ENCODE data around the gene LOXHD1. TPM values are rescaled to one million over a fixed set of nuclear protein-coding genes. Genes with fewer than 3 reads are reported as not detected.

The LOXHD1 gene
- total RNA-seq, 1 experiment from 2014 or later = not detected

- Histone ChIP-seq H3F3A (ENCODE audit: insufficient read depth, low read depth) (peaks cover 7% of the 10 kb centered on the region), H3K27ac (no peak overlapping the region), H2AFZ (no peak overlapping the region), H3K4me3 (no peak overlapping the region), H3K79me2 (ENCODE audit: low read depth) (no peaks in the 10 kb centered on the region), H3K9me2 (ENCODE audit: insufficient read depth) (no peaks in the 10 kb centered on the region), H3K27me3 (ENCODE audit: insufficient read depth, low read depth) (no peaks in the 10 kb centered on the region), H3K4me2 (no peak overlapping the region), H3K4me1 (replicated peaks; ENCODE audit: insufficient read depth) (no peaks in the 10 kb centered on the region), H3K36me3 (ENCODE audit: low read depth) (peaks cover 5% of the 10 kb centered on the region; the same call in 1 of the 2 replicates), H3K9me3 (ENCODE audit: insufficient read depth, low read depth) (no peaks in the 10 kb centered on the region), H4K20me1 (ENCODE audit: insufficient read depth) (peaks cover 24% of the 10 kb centered on the region; the same call in 1 of the 2 replicates)
- CTCF ChIA-PET = no interaction called here
- POLR2A ChIA-PET (ENCODE audit: unreplicated experiment) = no interaction called here
- intact Hi-C loops (cut with micrococcal nuclease; ENCODE audit: unreplicated experiment) = no loop called here
- BruUV-seq (replicated peaks) = no TSS peak
- TF ChIP-seq EZH2 (IDR thresholded peaks at IDR 0.05; ENCODE audit: low read depth) = no peak
- TF ChIP-seq, protein P1, sequence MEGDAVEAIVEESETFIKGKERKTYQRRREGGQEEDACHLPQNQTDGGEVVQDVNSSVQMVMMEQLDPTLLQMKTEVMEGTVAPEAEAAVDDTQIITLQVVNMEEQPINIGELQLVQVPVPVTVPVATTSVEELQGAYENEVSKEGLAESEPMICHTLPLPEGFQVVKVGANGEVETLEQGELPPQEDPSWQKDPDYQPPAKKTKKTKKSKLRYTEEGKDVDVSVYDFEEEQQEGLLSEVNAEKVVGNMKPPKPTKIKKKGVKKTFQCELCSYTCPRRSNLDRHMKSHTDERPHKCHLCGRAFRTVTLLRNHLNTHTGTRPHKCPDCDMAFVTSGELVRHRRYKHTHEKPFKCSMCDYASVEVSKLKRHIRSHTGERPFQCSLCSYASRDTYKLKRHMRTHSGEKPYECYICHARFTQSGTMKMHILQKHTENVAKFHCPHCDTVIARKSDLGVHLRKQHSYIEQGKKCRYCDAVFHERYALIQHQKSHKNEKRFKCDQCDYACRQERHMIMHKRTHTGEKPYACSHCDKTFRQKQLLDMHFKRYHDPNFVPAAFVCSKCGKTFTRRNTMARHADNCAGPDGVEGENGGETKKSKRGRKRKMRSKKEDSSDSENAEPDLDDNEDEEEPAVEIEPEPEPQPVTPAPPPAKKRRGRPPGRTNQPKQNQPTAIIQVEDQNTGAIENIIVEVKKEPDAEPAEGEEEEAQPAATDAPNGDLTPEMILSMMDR (conservative IDR thresholded peaks at IDR 0.05) = no peak
- no peak for DNase-seq
Measured at GRCh38 chr18:46429649-46430224, 227.3 kb downstream of the LOXHD1 start.

DNA sequence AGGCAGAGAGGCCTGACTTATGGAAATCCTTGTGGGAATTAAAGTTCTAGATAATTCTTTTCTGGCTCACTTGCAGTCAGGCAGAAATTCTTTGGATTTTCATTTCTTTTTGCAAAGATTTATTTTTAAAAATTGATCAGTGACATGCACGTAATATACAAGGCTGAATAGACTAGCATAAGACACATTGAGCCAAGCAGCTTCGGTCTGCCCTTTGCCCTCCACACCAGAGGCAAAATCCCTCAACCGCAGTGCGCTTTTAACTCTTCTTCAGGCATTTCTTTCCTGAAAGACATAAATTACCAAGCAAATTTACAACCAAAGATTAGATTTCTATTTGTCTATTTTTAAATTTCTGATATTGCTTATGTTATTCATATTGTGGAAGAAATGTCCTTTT, 227.9 kb downstream of the LOXHD1 start:
- Histone ChIP-seq H3K27ac (no peak overlapping the region), H3K27me3 (ENCODE audit: insufficient read depth, low read depth) (no peaks in the 10 kb centered on the region), H3K4me3 (no peak overlapping the region), H3K4me2 (no peak overlapping the region), H3K4me1 (replicated peaks; ENCODE audit: insufficient read depth) (no peaks in the 10 kb centered on the region), H3F3A (ENCODE audit: insufficient read depth, low read depth) (peaks cover 7% of the 10 kb centered on the region), H3K79me2 (ENCODE audit: low read depth) (no peaks in the 10 kb centered on the region), H4K20me1 (ENCODE audit: insufficient read depth) (peaks cover 28% of the 10 kb centered on the region; the same call in 1 of the 2 replicates), H2AFZ (no peak overlapping the region), H3K9me3 (ENCODE audit: insufficient read depth, low read depth) (no peaks in the 10 kb centered on the region), H3K9me2 (ENCODE audit: insufficient read depth) (no peaks in the 10 kb centered on the region), H3K36me3 (ENCODE audit: low read depth) (no peaks in the 10 kb centered on the region)
- intact Hi-C loops (cut with micrococcal nuclease; ENCODE audit: unreplicated experiment) = no loop called here
- CTCF ChIA-PET = no interaction called here
- POLR2A ChIA-PET (ENCODE audit: unreplicated experiment) = no interaction called here
- DNase-seq = no peak
- TF ChIP-seq, protein P1 (conservative IDR thresholded peaks at IDR 0.05) = no peak
- TF ChIP-seq EZH2 (IDR thresholded peaks at IDR 0.05; ENCODE audit: low read depth) = no peak
- BruUV-seq (replicated peaks) = no TSS peak

- no peaks in the 10 kb centered on the region for H3K4me1 ChIP-seq (replicated peaks; ENCODE audit: insufficient read depth)
- H3K4me3 ChIP-seq = no peak overlapping the region
- CTCF ChIA-PET = no interaction called here
- H4K20me1 ChIP-seq (ENCODE audit: insufficient read depth) = peaks cover 28% of the 10 kb centered on the region; the same call in 1 of the 2 replicates
- H3K36me3 ChIP-seq (ENCODE audit: low read depth) = no peaks in the 10 kb centered on the region
- H3K4me2 ChIP-seq = no peak overlapping the region
- H3K9me2 ChIP-seq (ENCODE audit: insufficient read depth) = no peaks in the 10 kb centered on the region
- no peak for DNase-seq
- H2AFZ ChIP-seq = no peak overlapping the region
- no peaks in the 10 kb centered on the region for H3K79me2 ChIP-seq (ENCODE audit: low read depth)
- no TSS peak for BruUV-seq (replicated peaks)
- no peak overlapping the region for H3K27ac ChIP-seq
- POLR2A ChIA-PET (ENCODE audit: unreplicated experiment) = no interaction called here
- no peak for TF ChIP-seq EZH2 (IDR thresholded peaks at IDR 0.05; ENCODE audit: low read depth)
- TF ChIP-seq, protein P1 (conservative IDR thresholded peaks at IDR 0.05) = no peak
- H3F3A ChIP-seq (ENCODE audit: insufficient read depth, low read depth) = peaks cover 7% of the 10 kb centered on the region
- H3K9me3 ChIP-seq (ENCODE audit: insufficient read depth, low read depth) = no peaks in the 10 kb centered on the region
- intact Hi-C loops (cut with micrococcal nuclease; ENCODE audit: unreplicated experiment) = no loop called here
- no peaks in the 10 kb centered on the region for H3K27me3 ChIP-seq (ENCODE audit: insufficient read depth, low read depth)
Measured at GRCh38 chr18:46428368-46428767, 228.7 kb downstream of the LOXHD1 start.
